Tibial nerve (tissue), 4 donors: Measurements from ENCODE around the gene NFATC1.

Source experiments
- EP300 ChIP-seq, 2 donors: sonication (generic); formaldehyde crosslinking; IDR thresholded peaks; one replicate each; pipeline ENCODE4 v1.6.1; 2017; ENCODE audit warnings: antibody characterized with exemption in 2 of 2, mild to moderate bottlenecking in 1 of 2
- POLR2A ChIP-seq, 2 donors: fragments of 450-650 bp; IDR thresholded peaks; one replicate each; pipeline ENCODE4 v1.6.1; 2017; ENCODE audit warnings: antibody characterized with exemption in 2 of 2, mild to moderate bottlenecking in 2 of 2, moderate library complexity in 2 of 2
- TF ChIP-seq, protein P1 (sequence below), 5 experiments: fragments of 200-600 bp in 3 of 5; fragments of 450-650 bp in 2 of 5; sonication (generic) in 3 of 5; IDR thresholded peaks; one replicate each; pipeline ENCODE4 v1.5.1; 2016 to 2019; ENCODE audit warnings: antibody characterized with exemption in 5 of 5, mild to moderate bottlenecking in 3 of 5, moderate library complexity in 2 of 5

- TF ChIP-seq, protein P1, sequence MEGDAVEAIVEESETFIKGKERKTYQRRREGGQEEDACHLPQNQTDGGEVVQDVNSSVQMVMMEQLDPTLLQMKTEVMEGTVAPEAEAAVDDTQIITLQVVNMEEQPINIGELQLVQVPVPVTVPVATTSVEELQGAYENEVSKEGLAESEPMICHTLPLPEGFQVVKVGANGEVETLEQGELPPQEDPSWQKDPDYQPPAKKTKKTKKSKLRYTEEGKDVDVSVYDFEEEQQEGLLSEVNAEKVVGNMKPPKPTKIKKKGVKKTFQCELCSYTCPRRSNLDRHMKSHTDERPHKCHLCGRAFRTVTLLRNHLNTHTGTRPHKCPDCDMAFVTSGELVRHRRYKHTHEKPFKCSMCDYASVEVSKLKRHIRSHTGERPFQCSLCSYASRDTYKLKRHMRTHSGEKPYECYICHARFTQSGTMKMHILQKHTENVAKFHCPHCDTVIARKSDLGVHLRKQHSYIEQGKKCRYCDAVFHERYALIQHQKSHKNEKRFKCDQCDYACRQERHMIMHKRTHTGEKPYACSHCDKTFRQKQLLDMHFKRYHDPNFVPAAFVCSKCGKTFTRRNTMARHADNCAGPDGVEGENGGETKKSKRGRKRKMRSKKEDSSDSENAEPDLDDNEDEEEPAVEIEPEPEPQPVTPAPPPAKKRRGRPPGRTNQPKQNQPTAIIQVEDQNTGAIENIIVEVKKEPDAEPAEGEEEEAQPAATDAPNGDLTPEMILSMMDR (IDR thresholded peaks at IDR 0.05) = no peak
- no peak for TF ChIP-seq POLR2A (IDR thresholded peaks at IDR 0.05)
- TF ChIP-seq EP300 (IDR thresholded peaks at IDR 0.05) = no peak
These were observed 117.0 kb downstream of the NFATC1 start for GRCh38 chr18:79512461-79513380.
